ENCODE data around the gene APEH.

DNA sequence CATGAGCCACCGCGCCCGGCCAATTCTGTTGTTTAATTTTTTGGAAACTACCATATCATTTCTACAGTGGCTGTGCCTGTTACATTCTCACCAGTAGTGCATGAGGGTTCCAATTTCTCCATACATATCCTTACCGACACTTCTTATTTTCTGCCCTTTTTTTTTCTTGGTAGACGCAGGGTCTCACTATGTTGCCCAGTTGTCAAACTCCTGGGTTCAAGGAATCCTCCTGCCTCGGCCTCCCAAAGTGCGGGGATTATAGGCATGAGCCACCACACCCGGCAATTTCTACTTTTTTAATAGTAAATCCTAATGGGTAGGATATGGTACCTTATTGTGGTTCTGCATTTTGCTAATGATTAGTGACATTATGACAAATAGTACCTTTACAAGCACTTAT lies 35.7 kb downstream of the APEH start:
- TF ChIP-seq, protein P1, sequence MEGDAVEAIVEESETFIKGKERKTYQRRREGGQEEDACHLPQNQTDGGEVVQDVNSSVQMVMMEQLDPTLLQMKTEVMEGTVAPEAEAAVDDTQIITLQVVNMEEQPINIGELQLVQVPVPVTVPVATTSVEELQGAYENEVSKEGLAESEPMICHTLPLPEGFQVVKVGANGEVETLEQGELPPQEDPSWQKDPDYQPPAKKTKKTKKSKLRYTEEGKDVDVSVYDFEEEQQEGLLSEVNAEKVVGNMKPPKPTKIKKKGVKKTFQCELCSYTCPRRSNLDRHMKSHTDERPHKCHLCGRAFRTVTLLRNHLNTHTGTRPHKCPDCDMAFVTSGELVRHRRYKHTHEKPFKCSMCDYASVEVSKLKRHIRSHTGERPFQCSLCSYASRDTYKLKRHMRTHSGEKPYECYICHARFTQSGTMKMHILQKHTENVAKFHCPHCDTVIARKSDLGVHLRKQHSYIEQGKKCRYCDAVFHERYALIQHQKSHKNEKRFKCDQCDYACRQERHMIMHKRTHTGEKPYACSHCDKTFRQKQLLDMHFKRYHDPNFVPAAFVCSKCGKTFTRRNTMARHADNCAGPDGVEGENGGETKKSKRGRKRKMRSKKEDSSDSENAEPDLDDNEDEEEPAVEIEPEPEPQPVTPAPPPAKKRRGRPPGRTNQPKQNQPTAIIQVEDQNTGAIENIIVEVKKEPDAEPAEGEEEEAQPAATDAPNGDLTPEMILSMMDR (conservative IDR thresholded peaks at IDR 0.05; ENCODE audit: low read depth in 2 of 2), result no peak
- TF ChIP-seq POLR2AphosphoS5 (IDR thresholded peaks at IDR 0.05; ENCODE audit: low read depth) (no peak), EZH2phosphoT487 (IDR thresholded peaks at IDR 0.05; ENCODE audit: unreplicated experiment) (no peak), EZH2 (IDR thresholded peaks at IDR 0.05; ENCODE audit: low read depth, unreplicated experiment) (no peak), ZNF114 (CRISPR knock-in tag; IDR thresholded peaks at IDR 0.05) (no peak), JUNB (IDR thresholded peaks at IDR 0.05; ENCODE audit: unreplicated experiment) (no peak), NANOG (IDR thresholded peaks at IDR 0.05; ENCODE audit: borderline replicate concordance) (no peak)
- TF ChIP-seq, protein P2, sequence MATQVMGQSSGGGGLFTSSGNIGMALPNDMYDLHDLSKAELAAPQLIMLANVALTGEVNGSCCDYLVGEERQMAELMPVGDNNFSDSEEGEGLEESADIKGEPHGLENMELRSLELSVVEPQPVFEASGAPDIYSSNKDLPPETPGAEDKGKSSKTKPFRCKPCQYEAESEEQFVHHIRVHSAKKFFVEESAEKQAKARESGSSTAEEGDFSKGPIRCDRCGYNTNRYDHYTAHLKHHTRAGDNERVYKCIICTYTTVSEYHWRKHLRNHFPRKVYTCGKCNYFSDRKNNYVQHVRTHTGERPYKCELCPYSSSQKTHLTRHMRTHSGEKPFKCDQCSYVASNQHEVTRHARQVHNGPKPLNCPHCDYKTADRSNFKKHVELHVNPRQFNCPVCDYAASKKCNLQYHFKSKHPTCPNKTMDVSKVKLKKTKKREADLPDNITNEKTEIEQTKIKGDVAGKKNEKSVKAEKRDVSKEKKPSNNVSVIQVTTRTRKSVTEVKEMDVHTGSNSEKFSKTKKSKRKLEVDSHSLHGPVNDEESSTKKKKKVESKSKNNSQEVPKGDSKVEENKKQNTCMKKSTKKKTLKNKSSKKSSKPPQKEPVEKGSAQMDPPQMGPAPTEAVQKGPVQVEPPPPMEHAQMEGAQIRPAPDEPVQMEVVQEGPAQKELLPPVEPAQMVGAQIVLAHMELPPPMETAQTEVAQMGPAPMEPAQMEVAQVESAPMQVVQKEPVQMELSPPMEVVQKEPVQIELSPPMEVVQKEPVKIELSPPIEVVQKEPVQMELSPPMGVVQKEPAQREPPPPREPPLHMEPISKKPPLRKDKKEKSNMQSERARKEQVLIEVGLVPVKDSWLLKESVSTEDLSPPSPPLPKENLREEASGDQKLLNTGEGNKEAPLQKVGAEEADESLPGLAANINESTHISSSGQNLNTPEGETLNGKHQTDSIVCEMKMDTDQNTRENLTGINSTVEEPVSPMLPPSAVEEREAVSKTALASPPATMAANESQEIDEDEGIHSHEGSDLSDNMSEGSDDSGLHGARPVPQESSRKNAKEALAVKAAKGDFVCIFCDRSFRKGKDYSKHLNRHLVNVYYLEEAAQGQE (IDR thresholded peaks at IDR 0.05; ENCODE audit: unreplicated experiment), result no peak

Measured in GM23338 (cell line).